IMR-90 (cell line): ENCODE measurements around the gene FMN1. TPM values are rescaled to one million over a fixed set of nuclear protein-coding genes. Genes with fewer than 3 reads are reported as not detected.

Experiments used
- ATAC-seq: fragments of 200-7000 bp; cut with Tn5 transposase; 2 replicates; pipeline ENCODE4 v1.9.1; 2020; ENCODE audit warnings: low read depth, mild to moderate bottlenecking, moderate library complexity
- BruUV-seq: library from RNA; stranded (reverse); fragments of 400-500 nt; replicated peaks from 2 replicates; lab custom pipeline; 2021; lab: Mats Ljungman, UMichigan
- CTCF ChIA-PET: fragments of 300-600 bp; formaldehyde crosslinking; extraction: SDS; loops from one replicate; lab custom pipeline; 2021; ENCODE audit warnings: antibody characterized with exemption; lab: Yijun Ruan, JAX
- POLR2A ChIA-PET: fragments of 300-600 bp; sonication (Branson Sonifier 250); formaldehyde crosslinking; loops from one replicate; lab custom pipeline; 2022; ENCODE audit warnings: antibody characterized with exemption; ENCODE audit not compliant: unreplicated experiment; lab: Charles Lee
- DNase-seq: peaks from one replicate; pipeline ENCODE4 v3.0.0; 2013
- H2AFZ ChIP-seq: replicated peaks from 2 replicates; pipeline ENCODE3; 2013; ENCODE audit warnings: low read length, mild to moderate bottlenecking; ENCODE audit not compliant: poor library complexity
- H2AK5ac ChIP-seq: 2 replicates; pipeline ENCODE4 v1.6.1; 2013; ENCODE audit warnings: low read depth, low read length, inconsistent platforms
- H2AK9ac ChIP-seq: replicated peaks from 2 replicates; pipeline ENCODE3; 2013; ENCODE audit warnings: mild to moderate bottlenecking, low read depth, low read length, moderate library complexity; ENCODE audit not compliant: poor library complexity
- H2BK120ac ChIP-seq: 2 replicates; pipeline ENCODE4 v1.6.1; 2013; ENCODE audit warnings: low read depth, low read length, inconsistent platforms
- H2BK15ac ChIP-seq: 3 replicates; pipeline ENCODE4 v1.6.1; 2013; ENCODE audit warnings: low read depth, low read length, inconsistent platforms
- H2BK20ac ChIP-seq: 2 replicates; pipeline ENCODE4 v1.6.1; 2013; ENCODE audit warnings: low read depth, mild to moderate bottlenecking, inconsistent platforms, low read length, moderate library complexity
- H2BK5ac ChIP-seq: 2 replicates; pipeline ENCODE4 v1.6.1; 2013; ENCODE audit warnings: mild to moderate bottlenecking, low read depth, low read length, inconsistent platforms; ENCODE audit not compliant: poor library complexity, severe bottlenecking
- H3K14ac ChIP-seq: replicated peaks from 2 replicates; pipeline ENCODE4 v1.6.1; 2013; ENCODE audit warnings: low read depth, low read length, inconsistent platforms
- H3K18ac ChIP-seq: 2 replicates; pipeline ENCODE4 v1.6.1; 2013; ENCODE audit warnings: low read depth, low read length, control low read depth
- H3K23ac ChIP-seq: 2 replicates; pipeline ENCODE4 v1.6.1; 2013; ENCODE audit warnings: low read depth, low read length, inconsistent platforms
- H3K27ac ChIP-seq: 2 replicates; pipeline ENCODE4 v1.5.1; 2013; ENCODE audit warnings: mild to moderate bottlenecking, control low read depth, low read length; ENCODE audit not compliant: insufficient read depth
- H3K27me3 ChIP-seq: 2 replicates; pipeline ENCODE4 v1.6.1; 2013; ENCODE audit warnings: low read length; ENCODE audit not compliant: control insufficient read depth, insufficient read depth
- H3K36me3 ChIP-seq: 2 replicates; pipeline ENCODE4 v1.6.1; 2013; ENCODE audit warnings: low read length, mixed read lengths; ENCODE audit not compliant: control insufficient read depth, insufficient read depth
- H3K4ac ChIP-seq: 2 replicates; pipeline ENCODE4 v1.6.1; 2013; ENCODE audit warnings: low read depth, low read length, inconsistent platforms
- H3K4me1 ChIP-seq: 2 replicates; pipeline ENCODE4 v1.6.1; 2013; ENCODE audit warnings: low read length, mixed read lengths; ENCODE audit not compliant: control insufficient read depth, insufficient read depth
- H3K4me2 ChIP-seq: 2 replicates; pipeline ENCODE4 v1.6.1; 2013; ENCODE audit warnings: low read depth, mild to moderate bottlenecking, control low read depth, low read length, moderate library complexity
- H3K4me3 ChIP-seq: 2 replicates; pipeline ENCODE4 v1.5.1; 2013; ENCODE audit warnings: low read depth, mild to moderate bottlenecking, control low read depth, low read length, moderate library complexity; ENCODE audit not compliant: insufficient read depth
- H3K56ac ChIP-seq: 2 replicates; pipeline ENCODE4 v1.6.1; 2013; ENCODE audit warnings: low read length, inconsistent platforms; ENCODE audit not compliant: insufficient read depth; ENCODE audit errors: extremely low read depth
- H3K79me1 ChIP-seq, 2 experiments: 2 replicates each; pipeline ENCODE4 v1.6.1; 2013; ENCODE audit warnings: low read length in 2 of 2, inconsistent platforms in 1 of 2, low read depth in 1 of 2
- H3K9ac ChIP-seq: 2 replicates; pipeline ENCODE4 v1.6.1; 2013; ENCODE audit warnings: low read depth, low read length, control low read depth
- H3K9me1 ChIP-seq: 2 replicates; pipeline ENCODE4 v1.6.1; 2013; ENCODE audit warnings: low read length, inconsistent platforms; ENCODE audit not compliant: insufficient read depth
- H3K9me3 ChIP-seq: 2 replicates; pipeline ENCODE4 v1.6.1; 2013; ENCODE audit warnings: low read length; ENCODE audit not compliant: control insufficient read depth, insufficient read depth
- H4K20me1 ChIP-seq: 2 replicates; pipeline ENCODE4 v1.6.1; 2013; ENCODE audit warnings: low read length, inconsistent platforms; ENCODE audit not compliant: insufficient read depth
- H4K5ac ChIP-seq: 2 replicates; pipeline ENCODE4 v1.6.1; 2013; ENCODE audit warnings: mild to moderate bottlenecking, low read depth, low read length, control low read depth
- H4K8ac ChIP-seq, 2 experiments: 2 replicates each; pipeline ENCODE4 v1.6.1; 2013; ENCODE audit warnings: low read depth in 2 of 2, low read length in 2 of 2, control low read depth in 1 of 2, inconsistent platforms in 1 of 2
- H4K91ac ChIP-seq: 2 replicates; pipeline ENCODE4 v1.6.1; 2013; ENCODE audit warnings: low read depth, low read length, inconsistent platforms; ENCODE audit not compliant: insufficient read depth
- CEBPB ChIP-seq: IDR thresholded peaks from 2 replicates; pipeline ENCODE4 v1.6.1; 2012; ENCODE audit warnings: low read depth, low read length, improper control_type of control experiment
- MAZ ChIP-seq: IDR thresholded peaks from 2 replicates; pipeline ENCODE4 v1.6.1; 2012; ENCODE audit warnings: low read depth, mild to moderate bottlenecking, low read length, improper control_type of control experiment, moderate library complexity, borderline replicate concordance
- SMC3 ChIP-seq: fragments of 150-350 bp; IDR thresholded peaks from 2 replicates; pipeline ENCODE4 v1.6.1; 2016; ENCODE audit warnings: low read depth, mild to moderate bottlenecking, antibody characterized with exemption, low read length, moderate library complexity
- WGBS, 2 experiments: methylation state at CpG; one replicate each; pipeline versions ENCODE4 v1.1.5 to v1.1.7; 2013; ENCODE audit warnings: missing lambda C conversion rate in 2 of 2; ENCODE audit not compliant: insufficient read length in 1 of 2; ENCODE audit errors: extremely low coverage in 2 of 2; 5-methylcytosine and 5-hydroxymethylcytosine counted together
- dilution Hi-C: fragments of 300-500 bp; cut with HindIII; formaldehyde crosslinking; loops from one replicate; pipeline ENCODE4 v1.14.3; 2018; ENCODE audit warnings: low sequenced_read_pairs; ENCODE audit not compliant: unreplicated experiment
- in situ Hi-C: fragments of 300-500 bp; cut with MboI; formaldehyde crosslinking; loops from 3 replicates; pipeline ENCODE4 v1.14.3; 2019; ENCODE audit warnings: low sequenced_read_pairs, inconsistent platforms, mixed read lengths
- intact Hi-C: fragments of 100-400 bp; cut with micrococcal nuclease; formaldehyde crosslinking; loops from 2 replicates; pipeline ENCODE4 v1.10.0; 2022
- polyA plus RNA-seq, 3 experiments: library from polyadenylated mRNA; depleted of rRNA; stranded (reverse); fragments of >200 nt; gene quantifications; 2 replicates each; pipeline ENCODE4 v1.2.3, GENCODE V29; 2012; ENCODE audit warnings: low replicate concordance in 1 of 3
- total RNA-seq: library from RNA; depleted of rRNA; stranded (reverse); fragments of >200 nt; gene quantifications from 2 replicates; pipeline ENCODE4 v1.2.3, GENCODE V29; 2012

FMN1 gene
- total and polyA plus RNA-seq, 2 of the 4 experiments (the other 2 are of a cell fraction), result 7.3 to 17.6 TPM

GRCh38 chr15:33204926-33205325, 10.4 kb upstream of the FMN1 start:
- no peak overlapping the region for H3K4me2 ChIP-seq
- no peak overlapping the region for H3K18ac ChIP-seq
- H4K20me1 ChIP-seq, result no peaks in the 10 kb centered on the region
- no peak overlapping the region for H2BK20ac ChIP-seq
- no peak overlapping the region for H2AK5ac ChIP-seq
- ChIA-PET POLR2A (no interaction called here), CTCF (no interaction called here)
- DNase-seq (no peak), ATAC-seq (no peak)
- in situ Hi-C loops (no loop called here), dilution Hi-C loops (no loop called here), intact Hi-C loops (no loop called here)
- no peak overlapping the region for H4K5ac ChIP-seq
- no peak overlapping the region for H4K91ac ChIP-seq
- no peak overlapping the region for H3K9ac ChIP-seq
- WGBS, 2 experiments, result 80% methylated on average over 1 of the region's 3 CpGs; no CpG with 5 or more reads in 1 of the 2 experiments
- H3K9me1 ChIP-seq, result no peaks in the 10 kb centered on the region
- BruUV-seq, result no TSS peak
- no peak overlapping the region for H3K14ac ChIP-seq
- no peaks in the 10 kb centered on the region for H3K4me1 ChIP-seq
- H3K23ac ChIP-seq, result no peak overlapping the region
- no peak overlapping the region for H3K56ac ChIP-seq
- no peaks in the 10 kb centered on the region for H3K79me1 ChIP-seq
- H2AFZ ChIP-seq, result no peak overlapping the region
- TF ChIP-seq CEBPB (no peak), MAZ (no peak), SMC3 (no peak)
- H3K36me3 ChIP-seq, result no peaks in the 10 kb centered on the region
- no peak overlapping the region for H3K27ac ChIP-seq
- H4K8ac ChIP-seq, result no peak overlapping the region
- no peak overlapping the region for H3K4me3 ChIP-seq
- H2BK5ac ChIP-seq, result no peak overlapping the region
- no peak overlapping the region for H3K4ac ChIP-seq
- H2AK9ac ChIP-seq, result no peak overlapping the region
- peaks cover 19% of the 10 kb centered on the region for H3K27me3 ChIP-seq
- H3K9me3 ChIP-seq, result no peaks in the 10 kb centered on the region
- H2BK15ac ChIP-seq, result no peak overlapping the region
- no peak overlapping the region for H2BK120ac ChIP-seq
